Keratinocyte (primary cell): ENCODE results near the gene COL3A1.

Source experiments
- EZH2 ChIP-seq: IDR thresholded peaks from one replicate; pipeline ENCODE4 v1.6.1; 2012; ENCODE audit warnings: inconsistent platforms, mild to moderate bottlenecking, low read length, moderate library complexity
- TF ChIP-seq, protein P1 (sequence below), 3 experiments: IDR thresholded peaks in 1 of 3; conservative IDR thresholded peaks in 1 of 3; optimal IDR thresholded peaks in 1 of 3; 2 replicates in 2 of 3; 3 replicates in 1 of 3; pipeline versions ENCODE3 to v1.5.1; 2011; ENCODE audit warnings: low read length in 3 of 3, mild to moderate bottlenecking in 3 of 3, moderate library complexity in 2 of 3, control low read depth in 1 of 3, inconsistent platforms in 1 of 3; ENCODE audit not compliant: insufficient read depth in 2 of 3; ENCODE audit errors: extremely low read depth in 1 of 3

DNA sequence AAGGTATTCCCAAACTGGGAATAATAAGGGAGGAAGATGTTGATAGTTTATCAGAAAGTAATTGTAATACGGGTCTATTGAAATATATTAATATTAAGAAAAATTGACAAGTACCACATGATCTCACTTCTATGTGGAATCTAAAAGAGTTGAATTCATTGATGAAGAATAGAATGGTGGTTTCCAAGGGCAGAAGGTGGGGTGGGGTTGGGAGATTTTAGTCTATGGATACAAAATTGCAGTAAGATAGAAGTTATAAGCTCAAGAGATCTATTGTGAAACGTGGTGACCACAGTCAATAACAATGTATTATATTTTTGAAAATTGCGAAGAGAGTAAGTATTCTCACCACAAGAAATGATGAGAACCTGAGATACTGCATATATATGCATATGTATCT, 38.9 kb downstream of the COL3A1 start:
- TF ChIP-seq, protein P1, sequence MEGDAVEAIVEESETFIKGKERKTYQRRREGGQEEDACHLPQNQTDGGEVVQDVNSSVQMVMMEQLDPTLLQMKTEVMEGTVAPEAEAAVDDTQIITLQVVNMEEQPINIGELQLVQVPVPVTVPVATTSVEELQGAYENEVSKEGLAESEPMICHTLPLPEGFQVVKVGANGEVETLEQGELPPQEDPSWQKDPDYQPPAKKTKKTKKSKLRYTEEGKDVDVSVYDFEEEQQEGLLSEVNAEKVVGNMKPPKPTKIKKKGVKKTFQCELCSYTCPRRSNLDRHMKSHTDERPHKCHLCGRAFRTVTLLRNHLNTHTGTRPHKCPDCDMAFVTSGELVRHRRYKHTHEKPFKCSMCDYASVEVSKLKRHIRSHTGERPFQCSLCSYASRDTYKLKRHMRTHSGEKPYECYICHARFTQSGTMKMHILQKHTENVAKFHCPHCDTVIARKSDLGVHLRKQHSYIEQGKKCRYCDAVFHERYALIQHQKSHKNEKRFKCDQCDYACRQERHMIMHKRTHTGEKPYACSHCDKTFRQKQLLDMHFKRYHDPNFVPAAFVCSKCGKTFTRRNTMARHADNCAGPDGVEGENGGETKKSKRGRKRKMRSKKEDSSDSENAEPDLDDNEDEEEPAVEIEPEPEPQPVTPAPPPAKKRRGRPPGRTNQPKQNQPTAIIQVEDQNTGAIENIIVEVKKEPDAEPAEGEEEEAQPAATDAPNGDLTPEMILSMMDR (optimal IDR thresholded peaks at IDR 0.05 in 1 of 3, IDR thresholded peaks at IDR 0.05 in 1 of 3, conservative IDR thresholded peaks at IDR 0.05 in 1 of 3; ENCODE audit: extremely low read depth in 1 of 3, insufficient read depth in 2 of 3, low read length in 3 of 3) = no peak
- TF ChIP-seq EZH2 = no peak
